Activated naive CD4-positive, alpha-beta T cell treated with anti-CD3 and anti-CD28 coated beads, Interleukin-2, amount 10 ng/mL, durations not matched to agents 7 days and 5 days (primary cell): Measurements from ENCODE around the gene WFIKKN2.
"Not testable (repeated sequence)": the region's sequence is repeated elsewhere in the genome, so short reads cannot be mapped to it uniquely, and the experiment has no call there.

Experiments used
- CTCF ChIA-PET: fragments of 350-600 bp; sonication (Branson Sonifier 250); formaldehyde crosslinking; loops from one replicate; lab custom pipeline; 2021; ENCODE audit warnings: antibody characterized with exemption; lab: Charles Lee
- DNase-seq: peaks from one replicate; pipeline ENCODE4 v3.0.0-alpha.2; 2020
- H3K27ac Mint-ChIP-seq: one replicate; pipeline ENCODE4 v1.8.0; 2021; ENCODE audit warnings: mild to moderate bottlenecking, moderate library complexity, mixed read lengths
- H3K27me3 Mint-ChIP-seq: one replicate; pipeline ENCODE4 v1.8.0; 2021; ENCODE audit warnings: mild to moderate bottlenecking, mixed read lengths
- H3K36me3 Mint-ChIP-seq: one replicate; pipeline ENCODE4 v1.8.0; 2021; ENCODE audit warnings: mixed read lengths
- H3K4me1 Mint-ChIP-seq: one replicate; pipeline ENCODE4 v1.8.0; 2021; ENCODE audit warnings: mixed read lengths
- H3K4me3 Mint-ChIP-seq: one replicate; pipeline ENCODE4 v1.8.0; 2021; ENCODE audit warnings: mild to moderate bottlenecking, moderate library complexity, mixed read lengths
- H3K9me3 Mint-ChIP-seq: one replicate; pipeline ENCODE4 v1.8.0; 2021; ENCODE audit warnings: mixed read lengths

The WFIKKN2 gene

GRCh38 chr17:50802609-50803571 lies 32.5 kb upstream of the WFIKKN2 start:
- DNase-seq, result no peak
- Mint-ChIP-seq H3K4me1 (no peaks in the 10 kb centered on the region), H3K9me3 (no peaks in the 10 kb centered on the region), H3K36me3 (no peaks in the 10 kb centered on the region), H3K4me3 (no peak overlapping the region), H3K27me3 (peaks cover 20% of the 10 kb centered on the region), H3K27ac (no peak overlapping the region)
- CTCF ChIA-PET, result interaction anchor here (1.0 to 2.0 kb wide), 4 partner anchors 14 to 40 kb away, joined by 3 to 10 read pairs (median 4); no protein-coding TSS in a partner anchor

GRCh38 chr17:50803676-50804075 lies 31.7 kb upstream of the WFIKKN2 start:
- H3K27me3 Mint-ChIP-seq, result peaks cover 22% of the 10 kb centered on the region
- CTCF ChIA-PET, result interaction anchor here (1.4 kb wide), 1 partner anchor 13 kb away, joined by 5 read pairs; no protein-coding TSS in a partner anchor
- DNase-seq, result no peak
- no peaks in the 10 kb centered on the region for H3K4me1 Mint-ChIP-seq
- H3K9me3 Mint-ChIP-seq, result no peaks in the 10 kb centered on the region
- H3K36me3 Mint-ChIP-seq, result no peaks in the 10 kb centered on the region
- no peak overlapping the region for H3K4me3 Mint-ChIP-seq
- H3K27ac Mint-ChIP-seq, result no peak overlapping the region

- H3K27ac Mint-ChIP-seq, DNase-seq, H3K36me3 Mint-ChIP-seq, H3K9me3 Mint-ChIP-seq, H3K4me1 Mint-ChIP-seq, H3K4me3 Mint-ChIP-seq: not testable (repeated sequence)
- CTCF ChIA-PET, result interaction anchor here (0.6 kb wide), 1 partner anchor 13 kb away, joined by 3 read pairs; no protein-coding TSS in a partner anchor
- H3K27me3 Mint-ChIP-seq, result peaks cover 24% of the 10 kb centered on the region
These were observed 30.5 kb upstream of the WFIKKN2 start for GRCh38 chr17:50804749-50805475.

- CTCF ChIA-PET, result interaction anchor here (0.6 to 1.3 kb wide), 2 partner anchors 12 to 151 kb away, joined by 3 read pairs; no protein-coding TSS in a partner anchor
- H3K4me1 Mint-ChIP-seq, result no peaks in the 10 kb centered on the region
- DNase-seq, result no peak
- no peaks in the 10 kb centered on the region for H3K36me3 Mint-ChIP-seq
- H3K27ac Mint-ChIP-seq, result no peak overlapping the region
- H3K27me3 Mint-ChIP-seq, result peaks cover 19% of the 10 kb centered on the region
- no peak overlapping the region for H3K4me3 Mint-ChIP-seq
- H3K9me3 Mint-ChIP-seq, result no peaks in the 10 kb centered on the region
These were observed 29.9 kb upstream of the WFIKKN2 start for GRCh38 chr17:50805486-50805885.

GRCh38 chr17:50806141-50806643 lies 29.2 kb upstream of the WFIKKN2 start:
- peaks cover 20% of the 10 kb centered on the region for H3K27me3 Mint-ChIP-seq
- DNase-seq, result no peak
- H3K27ac Mint-ChIP-seq, result no peak overlapping the region
- no peaks in the 10 kb centered on the region for H3K9me3 Mint-ChIP-seq
- no peak overlapping the region for H3K4me3 Mint-ChIP-seq
- no peaks in the 10 kb centered on the region for H3K36me3 Mint-ChIP-seq
- CTCF ChIA-PET, result interaction anchor here (0.7 to 1.7 kb wide), 3 partner anchors 36 to 150 kb away, joined by 3 to 5 read pairs (median 3); no protein-coding TSS in a partner anchor
- H3K4me1 Mint-ChIP-seq, result no peaks in the 10 kb centered on the region

GRCh38 chr17:50807009-50807408 lies 28.4 kb upstream of the WFIKKN2 start:
- no peaks in the 10 kb centered on the region for H3K36me3 Mint-ChIP-seq
- H3K27me3 Mint-ChIP-seq, result peaks cover 23% of the 10 kb centered on the region
- H3K4me3 Mint-ChIP-seq, result no peak overlapping the region
- CTCF ChIA-PET, result interaction anchor here (1.3 to 1.7 kb wide), 2 partner anchors 45 to 150 kb away, joined by 3 to 5 read pairs; no protein-coding TSS in a partner anchor
- no peak for DNase-seq
- no peak overlapping the region for H3K27ac Mint-ChIP-seq
- no peaks in the 10 kb centered on the region for H3K4me1 Mint-ChIP-seq
- H3K9me3 Mint-ChIP-seq, result no peaks in the 10 kb centered on the region

GRCh38 chr17:50807675-50808074 lies 27.7 kb upstream of the WFIKKN2 start:
- Mint-ChIP-seq H3K27ac (no peak overlapping the region), H3K9me3 (no peaks in the 10 kb centered on the region), H3K27me3 (peaks cover 23% of the 10 kb centered on the region), H3K36me3 (no peaks in the 10 kb centered on the region), H3K4me1 (no peaks in the 10 kb centered on the region), H3K4me3 (no peak overlapping the region)
- DNase-seq, result no peak
- CTCF ChIA-PET, result interaction anchor here (0.5 kb wide), 1 partner anchor 16 kb away, joined by 3 read pairs; no protein-coding TSS in a partner anchor

GRCh38 chr17:50808413-50808812 lies 27.0 kb upstream of the WFIKKN2 start:
- no peak overlapping the region for H3K4me3 Mint-ChIP-seq
- no peak for DNase-seq
- H3K4me1 Mint-ChIP-seq, result no peaks in the 10 kb centered on the region
- no peaks in the 10 kb centered on the region for H3K9me3 Mint-ChIP-seq
- no peak overlapping the region for H3K27ac Mint-ChIP-seq
- peaks cover 28% of the 10 kb centered on the region for H3K27me3 Mint-ChIP-seq
- H3K36me3 Mint-ChIP-seq, result no peaks in the 10 kb centered on the region
- CTCF ChIA-PET, result no interaction called here

GRCh38 chr17:50808888-50809287 lies 26.5 kb upstream of the WFIKKN2 start:
- Mint-ChIP-seq H3K4me3 (no peak overlapping the region), H3K9me3 (no peaks in the 10 kb centered on the region), H3K36me3 (no peaks in the 10 kb centered on the region), H3K4me1 (no peaks in the 10 kb centered on the region), H3K27me3 (peaks cover 28% of the 10 kb centered on the region), H3K27ac (no peak overlapping the region)
- CTCF ChIA-PET, result interaction anchor here (0.8 kb wide), 1 partner anchor 43 kb away, joined by 3 read pairs; no protein-coding TSS in a partner anchor
- DNase-seq, result no peak

GRCh38 chr17:50813583-50813982 lies 21.8 kb upstream of the WFIKKN2 start:
- DNase-seq, result no peak
- H3K36me3 Mint-ChIP-seq, result no peaks in the 10 kb centered on the region
- H3K4me3 Mint-ChIP-seq, result no peak overlapping the region
- CTCF ChIA-PET, result interaction anchor here (1.2 kb wide), 1 partner anchor 30 kb away, joined by 5 read pairs; no protein-coding TSS in a partner anchor
- peaks cover 47% of the 10 kb centered on the region for H3K27me3 Mint-ChIP-seq
- no peak overlapping the region for H3K27ac Mint-ChIP-seq
- peaks cover 3% of the 10 kb centered on the region for H3K4me1 Mint-ChIP-seq
- no peaks in the 10 kb centered on the region for H3K9me3 Mint-ChIP-seq

GRCh38 chr17:50815400-50815799 lies 20.0 kb upstream of the WFIKKN2 start:
- CTCF ChIA-PET, result interaction anchor here (0.6 to 4.1 kb wide), 3 partner anchors 9 to 133 kb away, joined by 3 to 23 read pairs (median 3); no protein-coding TSS in a partner anchor
- no peak overlapping the region for H3K27ac Mint-ChIP-seq

GRCh38 chr17:50816271-50816670 lies 19.1 kb upstream of the WFIKKN2 start:
- no peaks in the 10 kb centered on the region for H3K36me3 Mint-ChIP-seq
- no peak for DNase-seq
- H3K4me1 Mint-ChIP-seq, result peaks cover 8% of the 10 kb centered on the region
- H3K9me3 Mint-ChIP-seq, result no peaks in the 10 kb centered on the region
- H3K4me3 Mint-ChIP-seq, result no peak overlapping the region
- peaks cover 61% of the 10 kb centered on the region for H3K27me3 Mint-ChIP-seq
- no peak overlapping the region for H3K27ac Mint-ChIP-seq
- CTCF ChIA-PET, result interaction anchor here (0.7 to 4.1 kb wide), 8 partner anchors 11 to 244 kb away, joined by 3 to 23 read pairs (median 4); partner anchors contain the start of gene WFIKKN2

More at GRCh38 chr17:50815400-50815799, 20.0 kb upstream of the WFIKKN2 start:
- Mint-ChIP-seq H3K36me3 (no peaks in the 10 kb centered on the region), H3K27me3 (peaks cover 59% of the 10 kb centered on the region), H3K4me3 (no peak overlapping the region), H3K4me1 (peaks cover 8% of the 10 kb centered on the region), H3K9me3 (no peaks in the 10 kb centered on the region)
- DNase-seq, result no peak
